HEK293 (cell line): ENCODE measurements around the gene SH3TC1.

Experiments used
- CTCF ChIP-seq: fragments of 450-650 bp; formaldehyde crosslinking; IDR thresholded peaks from 2 replicates; pipeline ENCODE4 v1.5.1; 2016; ENCODE audit warnings: missing biosample characterization, missing genetic modification characterization
- GFI1B ChIP-seq: fragments of 450-650 bp; formaldehyde crosslinking; IDR thresholded peaks from 2 replicates; pipeline ENCODE4 v1.5.1; 2016; ENCODE audit warnings: missing biosample characterization, missing genetic modification characterization
- KLF9 ChIP-seq: fragments of 450-650 bp; formaldehyde crosslinking; IDR thresholded peaks from 2 replicates; pipeline ENCODE4 v1.5.1; 2016; ENCODE audit warnings: missing biosample characterization, missing genetic modification characterization, low read depth
- MZF1 ChIP-seq: fragments of 450-650 bp; formaldehyde crosslinking; IDR thresholded peaks from 2 replicates; pipeline ENCODE4 v1.5.1; 2017; ENCODE audit warnings: missing biosample characterization, missing genetic modification characterization, borderline replicate concordance
- REST ChIP-seq: fragments of 450-650 bp; formaldehyde crosslinking; IDR thresholded peaks from 2 replicates; pipeline ENCODE4 v1.5.1; 2016; ENCODE audit warnings: missing biosample characterization, missing genetic modification characterization
- SETDB1 ChIP-seq: IDR thresholded peaks from one replicate; pipeline ENCODE4 v1.6.1; 2017; ENCODE audit warnings: mild to moderate bottlenecking, low read length, moderate library complexity, mixed read lengths; ENCODE audit not compliant: insufficient read length
- ZBTB1 ChIP-seq: fragments of 450-650 bp; formaldehyde crosslinking; IDR thresholded peaks from 2 replicates; pipeline ENCODE4 v1.5.1; 2016; ENCODE audit warnings: missing biosample characterization, missing genetic modification characterization
- ZNF132 ChIP-seq: fragments of 450-650 bp; formaldehyde crosslinking; IDR thresholded peaks from 2 replicates; pipeline ENCODE4 v1.5.1; 2017; ENCODE audit warnings: missing biosample characterization, missing genetic modification characterization, borderline replicate concordance
- ZNF302 ChIP-seq: fragments of 450-650 bp; formaldehyde crosslinking; IDR thresholded peaks from 2 replicates; pipeline ENCODE4 v1.5.1; 2016; ENCODE audit warnings: missing biosample characterization, missing genetic modification characterization, low read depth
- ZNF670 ChIP-seq: fragments of 450-650 bp; formaldehyde crosslinking; IDR thresholded peaks from 2 replicates; pipeline ENCODE4 v1.5.1; 2016; ENCODE audit warnings: missing biosample characterization, missing genetic modification characterization, low read depth
- ZNF837 ChIP-seq: fragments of 450-650 bp; formaldehyde crosslinking; IDR thresholded peaks from 2 replicates; pipeline ENCODE4 v1.5.1; 2016; ENCODE audit warnings: missing biosample characterization, missing genetic modification characterization
- TF ChIP-seq, protein P1 (sequence below): fragments of 450-650 bp; formaldehyde crosslinking; IDR thresholded peaks from 2 replicates; pipeline ENCODE4 v1.5.1; 2016; ENCODE audit warnings: missing biosample characterization, missing genetic modification characterization

DNA sequence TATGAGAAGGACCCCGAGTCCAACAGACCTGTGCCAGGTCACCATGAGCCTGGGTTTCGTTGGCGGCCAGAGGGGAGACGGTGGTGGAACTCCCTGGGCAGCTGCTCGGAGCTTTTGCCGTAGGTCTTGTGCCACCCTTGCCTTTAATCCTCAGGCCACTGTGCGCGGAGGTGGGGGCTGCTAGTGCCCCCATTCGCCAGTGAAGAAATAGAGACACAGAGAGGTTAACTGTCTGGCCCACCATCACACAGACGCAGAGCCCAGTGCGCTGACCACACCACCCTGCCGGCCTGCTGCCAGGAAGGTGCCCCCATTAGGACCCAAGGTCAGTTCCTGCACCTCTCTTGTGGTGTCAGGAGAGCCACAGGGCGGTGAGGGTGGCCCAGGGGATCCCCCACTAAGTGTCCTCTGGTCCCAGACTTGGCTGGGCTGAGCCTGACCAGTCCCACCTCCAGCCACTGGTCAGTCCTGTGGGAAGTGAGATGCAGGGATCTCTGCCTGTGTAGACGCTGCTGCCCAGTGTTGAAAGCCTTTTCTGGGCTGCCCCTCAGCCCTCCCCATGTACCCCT, 42.2 kb downstream of the SH3TC1 start:
- TF ChIP-seq ZNF837 (tag by site-specific recombination) (no peak), ZNF302 (tag by site-specific recombination) (no peak), KLF9 (tag by site-specific recombination) (no peak), SETDB1 (no peak), ZBTB1 (tag by site-specific recombination) (no peak), MZF1 (no peak), GFI1B (no peak), CTCF (no peak), REST (tag by site-specific recombination) (no peak), ZNF132 (tag by site-specific recombination) (no peak), ZNF670 (tag by site-specific recombination) (no peak)
- TF ChIP-seq, protein P1, sequence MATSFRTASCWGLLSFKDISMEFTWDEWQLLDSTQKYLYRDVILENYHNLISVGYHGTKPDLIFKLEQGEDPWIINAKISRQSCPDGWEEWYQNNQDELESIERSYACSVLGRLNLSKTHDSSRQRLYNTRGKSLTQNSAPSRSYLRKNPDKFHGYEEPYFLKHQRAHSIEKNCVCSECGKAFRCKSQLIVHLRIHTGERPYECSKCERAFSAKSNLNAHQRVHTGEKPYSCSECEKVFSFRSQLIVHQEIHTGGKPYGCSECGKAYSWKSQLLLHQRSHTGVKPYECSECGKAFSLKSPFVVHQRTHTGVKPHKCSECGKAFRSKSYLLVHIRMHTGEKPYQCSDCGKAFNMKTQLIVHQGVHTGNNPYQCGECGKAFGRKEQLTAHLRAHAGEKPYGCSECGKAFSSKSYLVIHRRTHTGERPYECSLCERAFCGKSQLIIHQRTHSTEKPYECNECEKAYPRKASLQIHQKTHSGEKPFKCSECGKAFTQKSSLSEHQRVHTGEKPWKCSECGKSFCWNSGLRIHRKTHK, result no peak
